Type B pancreatic cell (in vitro differentiated cells): ENCODE measurements around the gene TEX51. TPM values are rescaled to one million over a fixed set of nuclear protein-coding genes. Genes with fewer than 3 reads are reported as not detected.

Experiments used
- DNase-seq: peaks from one replicate; pipeline ENCODE4 v3.0.0; 2021; ENCODE audit warnings: mixed read lengths; ENCODE audit not compliant: unreplicated experiment; ENCODE audit errors: extremely low spot score
- H3K27ac Mint-ChIP-seq: 2 replicates; pipeline ENCODE4 v1.8.0; 2021; ENCODE audit warnings: mild to moderate bottlenecking, mixed read lengths
- H3K27me3 Mint-ChIP-seq: 2 replicates; pipeline ENCODE4 v1.8.0; 2021; ENCODE audit warnings: mixed read lengths
- H3K36me3 Mint-ChIP-seq: 2 replicates; pipeline ENCODE4 v1.8.0; 2021; ENCODE audit warnings: mixed read lengths
- H3K4me1 Mint-ChIP-seq: one replicate; pipeline ENCODE4 v1.8.0; 2021; ENCODE audit warnings: mixed read lengths; ENCODE audit not compliant: unreplicated experiment
- H3K4me3 Mint-ChIP-seq: 2 replicates; pipeline ENCODE4 v1.8.0; 2021; ENCODE audit warnings: mild to moderate bottlenecking, mixed read lengths
- H3K9me3 Mint-ChIP-seq: 2 replicates; pipeline ENCODE4 v1.8.0; 2021; ENCODE audit warnings: mixed read lengths
- CTCF ChIP-seq: fragments of 200-600 bp; sonication (generic); conservative IDR thresholded peaks from 2 replicates; pipeline ENCODE4 v1.5.0; 2021; ENCODE audit warnings: antibody characterized with exemption, mild to moderate bottlenecking
- total RNA-seq: library from RNA; stranded (reverse); gene quantifications from 2 replicates; pipeline ENCODE4 v1.2.1, GENCODE V29; 2021; ENCODE audit warnings: low replicate concordance

Gene TEX51
- total RNA-seq, 1 donor from 2014 or later, result not detected

- H3K27ac Mint-ChIP-seq, result no peak overlapping the region
- no peaks in the 10 kb centered on the region for H3K4me1 Mint-ChIP-seq
- TF ChIP-seq CTCF, result no peak
- no peak for DNase-seq
- peaks cover 5% of the 10 kb centered on the region for H3K36me3 Mint-ChIP-seq
- H3K27me3 Mint-ChIP-seq, result peaks cover 3% of the 10 kb centered on the region
- no peaks in the 10 kb centered on the region for H3K9me3 Mint-ChIP-seq
- no peak overlapping the region for H3K4me3 Mint-ChIP-seq
Measured at GRCh38 chr2:126877041-126877440, 21.6 kb upstream of the TEX51 start.

- TF ChIP-seq CTCF, result no peak
- DNase-seq, result no peak
- Mint-ChIP-seq H3K36me3 (peaks cover 5% of the 10 kb centered on the region), H3K4me1 (no peaks in the 10 kb centered on the region), H3K9me3 (no peaks in the 10 kb centered on the region), H3K27me3 (peaks cover 3% of the 10 kb centered on the region), H3K4me3 (no peak overlapping the region), H3K27ac (no peak overlapping the region)
Measured at GRCh38 chr2:126877861-126878565, 20.7 kb upstream of the TEX51 start.

- peaks cover 3% of the 10 kb centered on the region for H3K27me3 Mint-ChIP-seq
- DNase-seq, result no peak
- no peak overlapping the region for H3K4me3 Mint-ChIP-seq
- no peaks in the 10 kb centered on the region for H3K9me3 Mint-ChIP-seq
- no peak overlapping the region for H3K27ac Mint-ChIP-seq
- H3K36me3 Mint-ChIP-seq, result peaks cover 5% of the 10 kb centered on the region
- TF ChIP-seq CTCF, result no peak
- H3K4me1 Mint-ChIP-seq, result no peaks in the 10 kb centered on the region
Measured at GRCh38 chr2:126878601-126879000, 20.1 kb upstream of the TEX51 start.

- no peak for DNase-seq
- no peaks in the 10 kb centered on the region for H3K9me3 Mint-ChIP-seq
- H3K4me1 Mint-ChIP-seq, result no peaks in the 10 kb centered on the region
- peaks cover 3% of the 10 kb centered on the region for H3K27me3 Mint-ChIP-seq
- no peak overlapping the region for H3K4me3 Mint-ChIP-seq
- H3K36me3 Mint-ChIP-seq, result peaks cover 5% of the 10 kb centered on the region
- no peak for TF ChIP-seq CTCF
- no peak overlapping the region for H3K27ac Mint-ChIP-seq
Measured at GRCh38 chr2:126879348-126880298, 19.1 kb upstream of the TEX51 start.

- no peak for TF ChIP-seq CTCF
- no peak for DNase-seq
- Mint-ChIP-seq H3K27ac (no peak overlapping the region), H3K36me3 (peaks cover 5% of the 10 kb centered on the region), H3K4me1 (no peaks in the 10 kb centered on the region), H3K27me3 (peaks cover 3% of the 10 kb centered on the region), H3K4me3 (no peak overlapping the region), H3K9me3 (no peaks in the 10 kb centered on the region)
Measured at GRCh38 chr2:126880324-126880723, 18.4 kb upstream of the TEX51 start.
